NOMO-1 (cell line): ENCODE measurements around the gene FCHSD2.

Experiments used
- DNase-seq, 2 experiments: peaks; one replicate each; lab custom pipeline; 2025; ENCODE audit not compliant: unreplicated experiment in 2 of 2; lab: John Stamatoyannopoulos, UW

FCHSD2 gene

DNA sequence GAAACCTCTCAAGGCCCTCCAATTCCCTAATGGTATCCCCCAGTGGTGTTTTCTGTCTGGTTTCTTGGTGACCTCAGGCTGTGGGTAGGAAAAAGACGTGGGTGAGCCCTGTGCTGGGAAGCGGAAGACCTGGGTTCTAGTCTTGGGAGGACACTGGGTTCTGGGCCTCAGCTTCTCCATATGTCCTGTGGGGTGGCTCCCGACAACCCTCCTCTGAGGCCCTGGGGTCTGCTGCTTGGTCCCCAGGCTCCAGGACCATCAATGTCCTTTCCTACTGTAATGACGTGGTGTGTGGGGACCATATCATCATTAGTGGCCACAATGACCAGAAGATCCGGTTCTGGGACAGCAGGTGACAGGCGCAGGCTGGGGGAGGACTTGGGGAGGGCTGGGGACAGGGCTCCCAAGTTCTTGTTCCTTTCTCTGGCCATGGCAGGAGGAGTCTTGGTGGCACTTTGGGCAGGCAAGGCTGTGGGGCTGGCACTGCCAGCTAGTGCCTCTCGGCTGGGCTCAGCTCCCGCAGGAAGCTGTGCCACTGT is 315.1 kb downstream of the FCHSD2 start:
- DNase-seq = no peak

DNA sequence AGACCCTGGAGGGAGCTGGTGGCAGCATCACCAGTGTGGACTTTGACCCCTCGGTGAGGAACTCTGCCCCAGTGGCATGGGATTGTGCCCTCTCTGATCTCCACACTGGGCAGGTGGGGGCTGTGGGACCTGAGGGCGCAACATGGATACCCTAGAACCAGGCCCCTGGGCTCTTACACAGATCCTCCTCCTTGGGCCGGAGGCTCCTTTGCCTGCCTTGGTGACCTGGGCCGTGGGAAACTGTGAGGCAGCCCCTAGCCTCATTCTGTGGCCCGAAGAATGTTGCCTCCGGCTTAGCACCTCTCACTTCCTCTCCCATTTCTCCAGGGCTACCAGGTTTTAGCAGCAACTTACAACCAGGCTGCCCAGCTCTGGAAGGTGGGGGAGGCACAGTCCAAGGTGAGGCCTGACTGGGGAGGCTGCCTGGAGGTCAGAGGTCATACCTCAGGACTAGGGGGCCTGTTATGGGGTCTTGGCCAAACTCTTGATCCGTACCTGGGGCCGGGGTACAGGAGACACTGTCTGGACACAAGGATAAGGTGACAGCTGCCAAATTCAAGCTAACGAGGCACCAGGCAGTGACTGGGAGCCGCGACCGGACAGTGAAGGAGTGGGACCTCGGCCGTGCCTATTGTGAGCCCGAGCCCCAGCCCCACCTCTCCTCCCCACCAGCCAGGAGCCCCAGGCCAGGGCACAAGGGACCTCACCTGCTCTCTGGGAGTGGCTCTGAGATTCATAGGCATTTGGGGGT is 315.8 kb downstream of the FCHSD2 start:
- no peak for DNase-seq

DNA sequence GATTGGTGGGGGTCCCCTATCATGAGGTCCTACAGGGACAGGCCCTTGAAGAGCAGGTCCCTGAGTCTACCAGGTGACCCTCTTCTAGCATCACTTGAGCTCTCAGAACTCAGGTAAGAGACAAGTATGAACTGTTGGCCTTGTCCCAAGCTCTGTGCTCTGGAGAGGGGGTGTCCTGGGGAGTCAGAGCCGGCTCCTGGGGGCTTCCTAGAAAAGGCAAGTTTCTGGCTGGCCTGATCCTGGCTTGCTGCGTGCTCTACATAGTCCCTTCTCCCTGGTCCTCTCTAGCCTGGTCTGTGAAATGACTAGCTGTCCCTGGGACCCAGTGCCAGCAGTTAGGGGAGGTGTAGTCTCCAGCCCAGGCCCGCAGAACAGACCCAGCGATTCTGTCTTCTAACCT is 316.5 kb downstream of the FCHSD2 start:
- no peak for DNase-seq

DNA sequence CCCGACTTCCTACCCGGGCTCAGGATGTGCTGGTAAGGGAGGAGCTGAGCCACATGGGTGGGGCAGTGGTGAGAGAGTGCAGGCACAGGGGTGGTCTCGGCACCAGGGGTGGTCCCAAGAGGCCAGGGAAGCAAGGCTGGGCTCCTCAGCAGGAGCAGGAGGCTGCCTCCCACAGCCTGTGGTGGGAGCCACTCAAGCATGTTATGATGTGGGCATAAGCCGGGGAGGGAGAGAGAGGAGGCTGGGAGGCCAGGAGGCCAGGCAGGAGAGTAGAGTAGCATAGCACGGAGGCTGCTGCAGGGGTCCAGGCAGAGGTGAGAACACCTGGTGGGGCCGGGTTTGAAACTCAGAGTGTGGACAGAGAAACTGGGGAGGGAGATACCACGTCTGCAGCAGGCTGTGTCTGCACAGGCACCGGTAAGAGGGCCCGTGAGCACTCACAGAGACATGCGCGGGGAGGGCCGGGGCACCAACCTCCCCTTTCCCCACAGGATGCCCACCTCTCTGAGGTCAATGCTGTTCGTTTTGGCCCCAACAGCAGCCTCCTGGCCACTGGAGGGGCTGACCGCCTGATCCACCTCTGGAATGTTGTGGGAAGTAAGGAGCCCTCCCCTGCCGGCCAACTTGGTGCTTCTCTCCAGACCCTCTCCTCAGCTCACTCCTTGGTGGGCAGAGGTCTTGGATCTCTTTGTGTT is 317.2 kb downstream of the FCHSD2 start:
- DNase-seq = no peak

DNA sequence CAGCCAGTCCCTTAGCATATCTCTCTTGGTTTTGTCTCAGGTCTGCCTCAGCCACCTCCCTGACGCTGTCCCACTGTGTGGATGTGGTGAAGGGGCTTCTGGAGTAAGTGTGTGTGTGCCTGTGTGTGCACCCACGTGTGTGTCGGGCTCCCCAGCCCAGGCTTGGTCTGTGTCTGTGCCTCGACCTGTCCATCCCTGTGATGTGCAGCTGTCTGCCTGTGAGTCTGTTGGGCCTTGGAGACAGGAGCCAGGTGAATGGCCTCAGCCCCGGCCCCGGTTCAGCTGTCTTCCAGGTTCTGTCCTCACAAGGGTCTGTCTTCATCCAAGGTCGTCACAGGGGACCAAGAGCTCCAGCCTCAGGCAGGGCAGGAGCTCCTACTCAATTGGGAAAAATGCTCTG is 318.1 kb downstream of the FCHSD2 start:
- no peak for DNase-seq

DNA sequence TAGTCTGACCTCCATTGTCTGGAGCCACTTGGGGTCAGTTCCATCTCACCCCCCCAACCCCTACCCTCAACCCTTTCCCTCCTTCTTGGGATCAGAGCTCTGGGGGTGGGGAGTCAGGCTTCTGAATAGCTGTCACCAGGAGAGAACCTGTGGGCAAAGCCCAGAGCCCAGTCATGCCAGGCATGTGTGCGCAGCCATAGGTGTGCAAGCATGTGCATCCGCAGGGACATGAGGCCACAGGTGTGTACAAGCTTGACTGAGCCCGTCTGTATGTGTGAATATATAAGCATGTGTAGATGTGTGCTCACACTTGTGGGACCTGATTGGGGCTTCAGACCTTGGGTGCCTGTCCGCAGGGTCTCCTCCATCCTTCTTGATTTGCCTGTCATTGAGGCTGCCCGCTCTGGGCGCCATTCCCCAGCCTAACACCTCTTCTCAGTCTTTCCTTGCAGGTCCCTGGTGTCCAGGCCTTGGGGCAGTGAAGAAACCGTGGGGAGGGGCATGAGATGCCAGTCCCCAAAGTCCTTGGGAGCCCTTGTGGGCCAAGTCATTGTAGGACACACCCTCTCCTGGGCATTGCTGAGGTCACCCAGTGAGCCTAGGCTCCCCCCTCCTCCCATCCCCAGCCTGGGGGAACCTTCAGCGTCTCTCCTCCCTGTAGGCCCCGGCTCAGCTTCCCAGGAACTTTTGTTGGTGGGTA is 318.9 kb downstream of the FCHSD2 start:
- no peak for DNase-seq

DNA sequence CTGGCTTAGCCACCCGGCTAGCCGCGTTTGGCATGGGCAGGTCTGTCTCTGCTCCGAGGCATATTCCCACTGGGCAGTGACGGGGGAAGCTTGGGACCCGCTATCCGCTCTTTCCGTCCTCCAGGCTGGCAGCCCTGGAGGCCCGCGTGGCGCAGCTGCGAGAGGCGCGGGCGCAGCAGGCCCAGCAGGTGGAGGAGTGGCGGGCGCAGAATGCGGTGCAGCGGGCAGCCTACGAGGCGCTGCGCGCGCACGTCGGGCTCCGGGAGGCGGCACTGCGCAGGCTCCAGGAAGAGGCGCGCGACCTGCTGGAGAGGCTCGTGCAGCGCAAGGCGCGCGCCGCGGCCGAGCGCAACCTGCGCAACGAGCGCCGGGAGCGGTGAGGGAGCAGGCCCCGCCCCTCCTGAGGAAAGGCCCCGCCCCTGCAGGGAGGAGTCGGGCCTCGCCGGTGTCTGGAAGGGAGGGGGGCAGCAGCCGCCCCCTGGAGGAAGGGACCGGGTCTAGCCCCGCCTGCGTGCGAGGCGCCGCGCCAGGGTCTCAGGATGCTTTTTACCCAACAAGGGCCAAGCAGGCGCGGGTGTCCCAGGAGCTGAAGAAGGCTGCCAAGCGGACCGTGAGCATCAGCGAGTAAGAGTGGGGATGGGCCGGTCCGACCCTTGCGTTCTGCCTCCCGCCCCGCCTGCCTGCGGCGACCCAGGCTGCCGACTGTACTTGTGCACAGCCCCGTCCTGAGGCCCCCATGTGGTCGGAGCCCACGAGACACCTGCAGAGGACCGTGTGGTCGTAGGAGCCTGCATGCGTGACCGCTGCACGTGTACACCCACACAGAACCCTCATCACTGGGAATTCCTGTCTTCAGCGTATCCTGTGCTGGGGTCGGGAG is 320.0 kb downstream of the FCHSD2 start:
- no peak for DNase-seq

DNA sequence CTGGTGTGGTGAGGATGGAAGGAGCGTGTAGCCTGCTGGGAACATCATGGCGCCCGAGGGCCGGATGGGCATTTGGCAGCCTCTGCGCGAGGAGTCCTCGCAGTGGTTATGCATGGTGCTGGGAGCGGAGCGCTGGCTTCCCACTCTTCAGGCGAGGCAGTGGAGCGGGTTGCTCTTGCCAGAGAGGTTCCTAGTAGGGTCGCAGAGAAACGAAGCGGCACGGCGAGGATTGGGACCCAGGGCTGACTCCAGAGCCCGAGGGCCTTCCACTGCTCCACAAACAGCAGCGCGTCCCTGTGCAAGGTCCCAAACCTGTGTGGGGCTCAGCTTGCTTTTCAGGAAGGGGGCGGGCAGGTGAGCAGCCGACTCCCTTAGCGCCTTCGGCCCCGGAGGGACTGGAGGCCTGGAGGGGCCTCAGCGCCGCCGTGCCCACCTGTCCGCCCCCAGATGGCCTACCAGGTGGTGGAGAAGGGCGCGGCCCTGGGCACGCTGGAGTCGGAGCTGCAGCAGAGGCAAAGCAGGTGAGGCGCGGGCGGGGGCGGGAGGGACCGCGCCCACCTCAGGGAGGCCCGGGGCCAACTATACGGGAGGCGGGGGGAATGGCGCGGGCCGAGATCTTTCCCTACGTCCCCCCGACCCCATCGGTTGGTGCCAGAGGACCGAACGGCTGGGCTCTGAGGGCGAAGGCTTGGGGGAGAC is 320.7 kb downstream of the FCHSD2 start:
- DNase-seq = no peak

DNA sequence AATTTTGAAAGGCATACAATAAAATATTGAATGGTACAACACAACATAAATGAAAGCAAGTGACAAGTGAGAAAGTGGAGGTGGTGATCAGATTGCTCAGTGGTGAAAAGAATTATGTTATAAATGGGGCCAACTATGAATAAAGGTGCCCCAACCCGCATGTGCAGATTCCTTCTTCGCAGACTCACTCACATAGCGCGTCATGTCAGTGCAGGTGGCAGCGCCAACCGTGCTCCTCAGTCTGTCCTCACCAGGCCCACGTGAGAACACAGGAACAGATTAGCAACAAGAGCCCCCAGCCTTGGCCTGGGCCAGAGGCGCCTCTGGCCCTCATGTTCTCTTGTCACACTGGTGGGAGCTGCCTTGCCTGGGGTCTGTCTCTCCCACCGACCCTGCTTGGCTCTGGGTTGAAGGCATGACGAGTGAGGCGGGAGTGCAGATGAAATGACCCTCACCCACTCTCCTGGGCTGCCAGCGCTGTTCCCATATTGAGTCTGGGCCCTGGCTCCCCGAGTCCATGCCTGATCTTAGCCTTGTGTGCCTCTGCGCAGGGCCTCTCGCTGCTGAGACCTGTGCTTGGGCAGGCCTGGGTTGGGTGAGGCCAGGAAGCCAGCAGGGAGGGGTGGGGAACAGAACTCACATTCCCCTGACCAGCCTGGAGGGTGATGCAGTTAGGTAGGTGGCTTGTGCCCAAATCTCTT is 321.5 kb downstream of the FCHSD2 start:
- DNase-seq = no peak

DNA sequence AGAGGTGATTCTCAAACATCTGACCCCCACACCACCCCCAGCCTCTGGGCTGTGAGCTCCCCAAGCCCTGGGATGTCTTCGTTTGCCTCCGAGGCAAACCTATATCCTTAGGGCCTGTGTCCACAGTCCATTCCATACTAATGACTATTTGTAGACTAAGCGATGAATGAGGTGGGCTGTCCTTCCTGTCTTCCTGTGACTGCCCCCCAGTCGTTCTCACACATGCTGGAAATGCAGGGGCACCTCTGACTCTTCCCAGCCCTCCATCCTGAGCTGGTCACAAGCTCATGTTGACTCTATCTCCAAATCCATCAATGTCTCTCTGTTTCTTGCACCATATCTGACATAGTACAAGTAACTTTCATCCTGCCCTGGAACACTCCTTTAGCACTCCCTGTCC is 323.1 kb downstream of the FCHSD2 start:
- DNase-seq = no peak

DNA sequence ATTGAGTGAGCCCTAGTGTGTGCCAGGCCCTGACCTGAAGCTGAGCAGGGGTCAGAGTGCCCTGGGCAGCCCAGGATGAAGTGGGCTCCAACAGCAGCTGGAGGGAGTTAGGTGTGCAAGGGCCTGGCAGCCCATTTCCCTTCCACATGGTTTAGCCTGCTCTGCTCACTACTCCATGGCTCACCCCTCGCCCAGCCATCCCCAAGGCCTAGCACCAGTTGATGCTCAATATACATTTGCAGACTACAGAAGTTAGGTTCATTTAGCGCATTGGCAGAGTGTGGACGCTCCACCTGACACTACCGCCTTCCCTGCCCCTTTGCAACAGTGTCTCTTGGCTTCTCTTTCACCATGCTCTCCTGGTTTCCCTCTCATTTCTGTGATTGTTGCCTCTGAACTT is 324.2 kb downstream of the FCHSD2 start:
- no peak for DNase-seq

DNA sequence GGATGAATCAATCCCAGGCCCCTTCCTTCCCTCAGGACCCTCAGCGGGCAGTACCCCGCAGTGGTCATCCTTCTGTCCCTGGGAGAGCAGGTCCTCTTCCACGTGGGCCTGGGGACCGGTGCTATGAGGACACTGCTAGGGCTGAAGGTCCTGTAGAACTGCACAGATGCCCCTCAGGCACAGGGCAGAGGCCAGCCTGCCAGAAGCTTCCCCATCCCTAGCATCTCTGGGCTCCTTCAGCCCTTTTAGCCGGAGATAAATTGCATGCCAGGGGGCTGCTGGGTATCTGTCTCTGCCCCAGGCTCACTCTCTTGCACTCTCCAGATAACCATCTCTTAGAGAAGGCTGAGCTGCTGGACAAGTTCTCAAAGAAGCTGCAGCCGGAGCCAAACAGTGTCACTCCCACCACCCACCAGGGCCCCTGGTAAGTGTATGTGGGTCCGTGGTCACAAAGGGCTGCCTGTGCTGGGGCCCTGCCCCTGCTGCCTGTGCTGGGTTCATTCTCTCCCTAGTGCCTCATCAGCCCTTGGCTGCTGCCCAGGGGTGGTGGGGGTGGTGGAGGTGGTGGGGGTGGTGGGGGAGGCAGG is 325.6 kb downstream of the FCHSD2 start:
- no peak for DNase-seq

DNA sequence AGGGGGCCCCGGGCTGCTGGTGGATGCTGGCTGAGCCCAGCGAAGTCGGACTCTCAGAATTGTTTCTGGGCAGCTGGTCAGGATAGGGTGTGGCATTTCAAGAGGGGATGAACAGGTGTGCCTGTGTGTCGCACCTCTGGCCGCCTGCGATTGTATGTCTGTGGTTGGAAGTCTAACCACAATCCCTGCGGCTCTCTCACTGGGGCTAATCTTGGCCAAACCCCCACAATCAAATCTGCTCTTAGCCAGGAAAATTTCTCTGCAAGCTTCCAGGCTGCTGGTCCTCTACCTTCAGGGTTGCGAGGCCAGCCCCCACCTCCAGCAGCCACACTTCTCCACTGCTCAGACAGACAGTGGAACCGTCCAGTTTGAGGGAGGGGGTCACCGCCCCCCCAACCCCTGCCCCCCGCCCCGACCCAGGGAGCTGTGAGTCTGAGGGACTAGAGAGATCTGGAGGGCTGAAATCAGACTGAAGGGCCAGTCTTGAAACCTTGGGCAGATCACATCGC is 327.0 kb downstream of the FCHSD2 start:
- DNase-seq = no peak

DNA sequence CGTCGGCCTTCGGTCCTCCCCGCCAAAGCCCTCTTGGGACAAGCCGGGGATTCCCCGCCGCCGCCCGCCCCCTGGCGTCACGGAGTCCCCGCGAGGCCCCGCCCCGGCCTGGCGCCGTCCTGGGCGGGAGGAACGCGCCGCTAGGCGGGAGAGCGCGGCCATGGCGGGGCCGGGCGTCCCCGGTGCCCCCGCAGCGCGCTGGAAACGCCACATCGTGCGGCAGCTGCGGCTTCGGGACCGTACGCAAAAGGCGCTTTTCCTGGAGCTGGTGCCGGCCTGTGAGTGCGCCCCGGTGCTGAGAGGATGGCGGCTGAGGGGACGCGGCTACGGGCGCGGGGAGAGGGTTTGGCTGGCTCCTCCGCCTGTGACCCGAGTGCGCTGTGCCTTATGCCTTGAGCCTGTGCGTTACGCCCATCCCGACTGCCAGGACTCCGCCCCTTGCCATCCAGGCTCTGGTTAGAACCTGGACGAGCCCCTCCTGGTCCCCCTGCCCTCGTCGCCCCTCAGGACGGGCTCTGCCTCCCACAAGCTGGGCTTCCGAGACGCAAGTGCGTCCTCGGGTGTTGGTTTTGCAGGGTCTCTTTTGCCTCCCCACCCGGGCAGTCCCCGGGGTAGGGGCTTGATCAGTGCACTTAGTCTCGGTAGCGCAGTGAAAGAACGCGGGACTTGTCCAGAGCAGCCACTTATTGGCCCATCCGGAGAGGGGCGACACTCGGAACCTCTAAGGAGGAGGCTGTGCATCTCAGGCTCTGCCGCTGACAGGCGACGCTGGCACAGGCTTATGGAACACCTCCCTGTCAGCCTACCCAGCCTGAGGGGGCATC is 327.6 kb downstream of the FCHSD2 start, which contains the start of gene ATG16L2:
TSS of gene ATG16L2 (plus strand) at position 126 of the 824 bp plus-strand sequence. CDS start at position 161, 35 bp downstream.
- DNase-seq = peak; percentile 81 to 85

DNA sequence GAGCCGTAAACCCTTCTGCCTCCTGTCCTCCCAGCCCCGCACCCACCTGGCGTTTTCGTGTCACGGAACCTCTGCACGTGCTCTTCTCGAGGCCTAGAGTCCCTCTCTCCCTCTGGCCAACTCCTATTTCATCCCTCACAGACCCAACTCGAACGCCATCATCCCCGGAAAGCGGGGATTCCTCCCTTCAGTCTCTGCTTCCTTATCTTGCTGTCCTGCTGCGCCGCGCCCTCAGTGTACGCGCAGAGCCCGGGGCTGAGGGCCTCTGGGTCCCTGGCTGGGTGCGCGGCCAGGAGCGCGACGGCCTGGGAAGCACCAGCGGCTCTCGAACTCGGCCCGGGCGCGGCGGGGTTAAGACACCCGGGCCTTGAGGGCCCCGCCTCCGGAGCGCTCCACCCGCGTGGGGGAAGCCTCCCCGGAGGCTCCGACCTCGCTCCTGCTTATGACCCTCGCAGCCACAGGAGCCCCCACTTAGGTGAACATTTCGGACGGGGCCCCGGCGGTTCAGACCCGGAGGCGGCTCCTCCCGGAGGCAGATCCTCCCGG is 328.3 kb downstream of the FCHSD2 start:
- DNase-seq = peak; percentile 81 to 85

DNA sequence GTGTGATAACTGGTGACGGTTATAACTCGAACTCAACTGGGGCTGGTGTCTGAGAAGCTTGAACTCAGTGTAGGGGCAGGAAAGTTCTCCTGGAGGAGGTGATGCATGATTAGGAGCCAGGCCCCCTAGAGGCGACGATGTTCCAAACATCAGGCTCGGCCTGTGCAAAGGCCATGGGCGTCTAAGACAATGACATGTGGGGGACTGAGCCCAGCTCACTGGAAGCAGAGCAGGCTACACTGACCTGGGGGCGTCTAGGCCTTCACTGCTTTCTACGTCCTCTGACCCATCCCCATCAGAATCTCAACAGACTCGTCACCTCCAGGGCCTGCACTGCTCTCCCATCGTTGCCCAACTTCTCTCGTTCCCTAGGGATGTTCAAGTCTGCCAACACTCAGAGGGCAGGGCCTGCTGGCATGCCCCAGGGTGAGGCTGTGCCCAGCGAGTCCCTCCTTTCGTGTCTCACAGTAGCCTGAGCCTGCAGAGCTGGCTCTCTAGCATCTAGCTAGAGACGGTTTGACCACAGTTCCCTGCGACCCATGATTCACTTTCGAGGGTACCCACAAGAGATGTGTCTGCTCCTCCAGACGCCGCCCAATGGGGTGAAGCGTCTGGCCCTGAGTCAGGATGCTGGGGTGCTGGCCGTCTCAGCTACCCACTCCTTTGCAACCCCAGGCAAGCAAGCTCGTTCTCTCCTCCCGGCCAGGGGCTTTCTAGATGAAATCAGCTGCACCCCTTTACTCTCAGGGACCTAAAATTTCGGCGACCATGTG is 329.0 kb downstream of the FCHSD2 start:
- peak; percentile 66 to 68 for DNase-seq

DNA sequence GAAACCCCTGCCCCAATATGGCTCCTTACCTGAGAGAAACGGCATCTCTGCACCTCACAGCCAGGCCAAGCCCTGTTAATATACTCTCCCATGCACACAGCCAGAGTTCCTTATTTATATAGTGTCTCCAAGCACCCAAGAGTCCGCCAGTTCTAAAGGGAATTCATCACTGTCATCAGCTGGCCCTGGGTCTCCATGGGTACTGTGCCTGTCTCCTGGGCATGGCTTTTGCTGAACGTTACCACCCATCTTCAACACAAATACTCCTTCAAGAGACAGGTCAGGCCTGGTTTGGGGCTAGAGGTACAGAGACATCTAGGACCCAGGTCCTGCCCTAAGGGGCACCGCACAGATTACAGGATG is 329.5 kb downstream of the FCHSD2 start:
- peak; percentile 60 to 68 for DNase-seq
